IMR-90 (cell line): ENCODE measurements around the gene PYGO2. TPM values are rescaled to one million over a fixed set of nuclear protein-coding genes. Genes with fewer than 3 reads are reported as not detected.

Source experiments
- ATAC-seq: fragments of 200-7000 bp; cut with Tn5 transposase; 2 replicates; pipeline ENCODE4 v1.9.1; 2020; ENCODE audit warnings: low read depth, mild to moderate bottlenecking, moderate library complexity
- BruUV-seq: library from RNA; stranded (reverse); fragments of 400-500 nt; replicated peaks from 2 replicates; lab custom pipeline; 2021; lab: Mats Ljungman, UMichigan
- CTCF ChIA-PET: fragments of 300-600 bp; formaldehyde crosslinking; extraction: SDS; loops from one replicate; lab custom pipeline; 2021; ENCODE audit warnings: antibody characterized with exemption; lab: Yijun Ruan, JAX
- POLR2A ChIA-PET: fragments of 300-600 bp; sonication (Branson Sonifier 250); formaldehyde crosslinking; loops from one replicate; lab custom pipeline; 2022; ENCODE audit warnings: antibody characterized with exemption; ENCODE audit not compliant: unreplicated experiment; lab: Charles Lee
- DNase-seq: peaks from one replicate; pipeline ENCODE4 v3.0.0; 2013
- H2AFZ ChIP-seq: replicated peaks from 2 replicates; pipeline ENCODE3; 2013; ENCODE audit warnings: low read length, mild to moderate bottlenecking; ENCODE audit not compliant: poor library complexity
- H2AK5ac ChIP-seq: 2 replicates; pipeline ENCODE4 v1.6.1; 2013; ENCODE audit warnings: low read depth, low read length, inconsistent platforms
- H2AK9ac ChIP-seq: replicated peaks from 2 replicates; pipeline ENCODE3; 2013; ENCODE audit warnings: mild to moderate bottlenecking, low read depth, low read length, moderate library complexity; ENCODE audit not compliant: poor library complexity
- H2BK120ac ChIP-seq: 2 replicates; pipeline ENCODE4 v1.6.1; 2013; ENCODE audit warnings: low read depth, low read length, inconsistent platforms
- H2BK15ac ChIP-seq: 3 replicates; pipeline ENCODE4 v1.6.1; 2013; ENCODE audit warnings: low read depth, low read length, inconsistent platforms
- H2BK20ac ChIP-seq: 2 replicates; pipeline ENCODE4 v1.6.1; 2013; ENCODE audit warnings: low read depth, mild to moderate bottlenecking, inconsistent platforms, low read length, moderate library complexity
- H2BK5ac ChIP-seq: 2 replicates; pipeline ENCODE4 v1.6.1; 2013; ENCODE audit warnings: mild to moderate bottlenecking, low read depth, low read length, inconsistent platforms; ENCODE audit not compliant: poor library complexity, severe bottlenecking
- H3K14ac ChIP-seq: replicated peaks from 2 replicates; pipeline ENCODE4 v1.6.1; 2013; ENCODE audit warnings: low read depth, low read length, inconsistent platforms
- H3K18ac ChIP-seq: 2 replicates; pipeline ENCODE4 v1.6.1; 2013; ENCODE audit warnings: low read depth, low read length, control low read depth
- H3K23ac ChIP-seq: 2 replicates; pipeline ENCODE4 v1.6.1; 2013; ENCODE audit warnings: low read depth, low read length, inconsistent platforms
- H3K27ac ChIP-seq: 2 replicates; pipeline ENCODE4 v1.5.1; 2013; ENCODE audit warnings: mild to moderate bottlenecking, control low read depth, low read length; ENCODE audit not compliant: insufficient read depth
- H3K27me3 ChIP-seq: 2 replicates; pipeline ENCODE4 v1.6.1; 2013; ENCODE audit warnings: low read length; ENCODE audit not compliant: control insufficient read depth, insufficient read depth
- H3K36me3 ChIP-seq: 2 replicates; pipeline ENCODE4 v1.6.1; 2013; ENCODE audit warnings: low read length, mixed read lengths; ENCODE audit not compliant: control insufficient read depth, insufficient read depth
- H3K4ac ChIP-seq: 2 replicates; pipeline ENCODE4 v1.6.1; 2013; ENCODE audit warnings: low read depth, low read length, inconsistent platforms
- H3K4me1 ChIP-seq: 2 replicates; pipeline ENCODE4 v1.6.1; 2013; ENCODE audit warnings: low read length, mixed read lengths; ENCODE audit not compliant: control insufficient read depth, insufficient read depth
- H3K4me2 ChIP-seq: 2 replicates; pipeline ENCODE4 v1.6.1; 2013; ENCODE audit warnings: low read depth, mild to moderate bottlenecking, control low read depth, low read length, moderate library complexity
- H3K4me3 ChIP-seq: 2 replicates; pipeline ENCODE4 v1.5.1; 2013; ENCODE audit warnings: low read depth, mild to moderate bottlenecking, control low read depth, low read length, moderate library complexity; ENCODE audit not compliant: insufficient read depth
- H3K56ac ChIP-seq: 2 replicates; pipeline ENCODE4 v1.6.1; 2013; ENCODE audit warnings: low read length, inconsistent platforms; ENCODE audit not compliant: insufficient read depth; ENCODE audit errors: extremely low read depth
- H3K79me1 ChIP-seq, 2 experiments: 2 replicates each; pipeline ENCODE4 v1.6.1; 2013; ENCODE audit warnings: low read length in 2 of 2, inconsistent platforms in 1 of 2, low read depth in 1 of 2
- H3K9ac ChIP-seq: 2 replicates; pipeline ENCODE4 v1.6.1; 2013; ENCODE audit warnings: low read depth, low read length, control low read depth
- H3K9me1 ChIP-seq: 2 replicates; pipeline ENCODE4 v1.6.1; 2013; ENCODE audit warnings: low read length, inconsistent platforms; ENCODE audit not compliant: insufficient read depth
- H3K9me3 ChIP-seq: 2 replicates; pipeline ENCODE4 v1.6.1; 2013; ENCODE audit warnings: low read length; ENCODE audit not compliant: control insufficient read depth, insufficient read depth
- H4K20me1 ChIP-seq: 2 replicates; pipeline ENCODE4 v1.6.1; 2013; ENCODE audit warnings: low read length, inconsistent platforms; ENCODE audit not compliant: insufficient read depth
- H4K5ac ChIP-seq: 2 replicates; pipeline ENCODE4 v1.6.1; 2013; ENCODE audit warnings: mild to moderate bottlenecking, low read depth, low read length, control low read depth
- H4K8ac ChIP-seq, 2 experiments: 2 replicates each; pipeline ENCODE4 v1.6.1; 2013; ENCODE audit warnings: low read depth in 2 of 2, low read length in 2 of 2, control low read depth in 1 of 2, inconsistent platforms in 1 of 2
- H4K91ac ChIP-seq: 2 replicates; pipeline ENCODE4 v1.6.1; 2013; ENCODE audit warnings: low read depth, low read length, inconsistent platforms; ENCODE audit not compliant: insufficient read depth
- BHLHE40 ChIP-seq: fragments of 150-350 bp; IDR thresholded peaks from 2 replicates; pipeline ENCODE4 v1.6.1; 2016; ENCODE audit warnings: mild to moderate bottlenecking, low read depth, low read length
- CEBPB ChIP-seq: IDR thresholded peaks from 2 replicates; pipeline ENCODE4 v1.6.1; 2012; ENCODE audit warnings: low read depth, low read length, improper control_type of control experiment
- CHD1 ChIP-seq: IDR thresholded peaks from 2 replicates; pipeline ENCODE4 v1.6.1; 2012; ENCODE audit warnings: low read depth, low read length, improper control_type of control experiment
- FOS ChIP-seq: fragments of 150-350 bp; IDR thresholded peaks from 2 replicates; pipeline ENCODE4 v1.6.1; 2016; ENCODE audit warnings: low read depth, low read length
- MXI1 ChIP-seq: IDR thresholded peaks from 2 replicates; pipeline ENCODE4 v1.6.1; 2012; ENCODE audit warnings: low read depth, mild to moderate bottlenecking, low read length, moderate library complexity, borderline replicate concordance
- NFE2L2 ChIP-seq: fragments of 150-350 bp; IDR thresholded peaks from 2 replicates; pipeline ENCODE4 v1.6.1; 2016; ENCODE audit warnings: low read depth, mild to moderate bottlenecking, low read length
- POLR2A ChIP-seq: IDR thresholded peaks from 2 replicates; pipeline ENCODE4 v1.6.1; 2012; ENCODE audit warnings: mild to moderate bottlenecking, low read depth, low read length
- RAD21 ChIP-seq: IDR thresholded peaks from 2 replicates; pipeline ENCODE4 v1.6.1; 2012; ENCODE audit warnings: low read length, improper control_type of control experiment
- RCOR1 ChIP-seq: IDR thresholded peaks from 2 replicates; pipeline ENCODE4 v1.6.1; 2012; ENCODE audit warnings: mild to moderate bottlenecking, low read length, improper control_type of control experiment; ENCODE audit not compliant: insufficient replicate concordance
- RFX5 ChIP-seq: IDR thresholded peaks from 2 replicates; pipeline ENCODE4 v1.8.0; 2012; ENCODE audit warnings: low read depth, mild to moderate bottlenecking, low read length, moderate library complexity
- SMC3 ChIP-seq: fragments of 150-350 bp; IDR thresholded peaks from 2 replicates; pipeline ENCODE4 v1.6.1; 2016; ENCODE audit warnings: low read depth, mild to moderate bottlenecking, antibody characterized with exemption, low read length, moderate library complexity
- WGBS, 2 experiments: methylation state at CpG; one replicate each; pipeline versions ENCODE4 v1.1.5 to v1.1.7; 2013; ENCODE audit warnings: missing lambda C conversion rate in 2 of 2; ENCODE audit not compliant: insufficient read length in 1 of 2; ENCODE audit errors: extremely low coverage in 2 of 2; 5-methylcytosine and 5-hydroxymethylcytosine counted together
- dilution Hi-C: fragments of 300-500 bp; cut with HindIII; formaldehyde crosslinking; loops from one replicate; pipeline ENCODE4 v1.14.3; 2018; ENCODE audit warnings: low sequenced_read_pairs; ENCODE audit not compliant: unreplicated experiment
- in situ Hi-C: fragments of 300-500 bp; cut with MboI; formaldehyde crosslinking; loops from 3 replicates; pipeline ENCODE4 v1.14.3; 2019; ENCODE audit warnings: low sequenced_read_pairs, inconsistent platforms, mixed read lengths
- intact Hi-C: fragments of 100-400 bp; cut with micrococcal nuclease; formaldehyde crosslinking; loops from 2 replicates; pipeline ENCODE4 v1.10.0; 2022
- polyA plus RNA-seq, 3 experiments: library from polyadenylated mRNA; depleted of rRNA; stranded (reverse); fragments of >200 nt; gene quantifications; 2 replicates each; pipeline ENCODE4 v1.2.3, GENCODE V29; 2012; ENCODE audit warnings: low replicate concordance in 1 of 3
- total RNA-seq: library from RNA; depleted of rRNA; stranded (reverse); fragments of >200 nt; gene quantifications from 2 replicates; pipeline ENCODE4 v1.2.3, GENCODE V29; 2012
- TF ChIP-seq, protein P1 (sequence below): conservative IDR thresholded peaks from 2 replicates; pipeline ENCODE4 v1.5.1; 2012; ENCODE audit warnings: mild to moderate bottlenecking, low read depth, low read length, improper control_type of control experiment
- TF ChIP-seq, protein P2 (sequence below): fragments of 150-350 bp; IDR thresholded peaks from 2 replicates; pipeline ENCODE4 v1.6.1; 2017; ENCODE audit warnings: mild to moderate bottlenecking, antibody characterized with exemption, low read length, low read depth

Gene PYGO2
- total and polyA plus RNA-seq, 2 of the 4 experiments (the other 2 are of a cell fraction) = 5.4 to 14.8 TPM

DNA sequence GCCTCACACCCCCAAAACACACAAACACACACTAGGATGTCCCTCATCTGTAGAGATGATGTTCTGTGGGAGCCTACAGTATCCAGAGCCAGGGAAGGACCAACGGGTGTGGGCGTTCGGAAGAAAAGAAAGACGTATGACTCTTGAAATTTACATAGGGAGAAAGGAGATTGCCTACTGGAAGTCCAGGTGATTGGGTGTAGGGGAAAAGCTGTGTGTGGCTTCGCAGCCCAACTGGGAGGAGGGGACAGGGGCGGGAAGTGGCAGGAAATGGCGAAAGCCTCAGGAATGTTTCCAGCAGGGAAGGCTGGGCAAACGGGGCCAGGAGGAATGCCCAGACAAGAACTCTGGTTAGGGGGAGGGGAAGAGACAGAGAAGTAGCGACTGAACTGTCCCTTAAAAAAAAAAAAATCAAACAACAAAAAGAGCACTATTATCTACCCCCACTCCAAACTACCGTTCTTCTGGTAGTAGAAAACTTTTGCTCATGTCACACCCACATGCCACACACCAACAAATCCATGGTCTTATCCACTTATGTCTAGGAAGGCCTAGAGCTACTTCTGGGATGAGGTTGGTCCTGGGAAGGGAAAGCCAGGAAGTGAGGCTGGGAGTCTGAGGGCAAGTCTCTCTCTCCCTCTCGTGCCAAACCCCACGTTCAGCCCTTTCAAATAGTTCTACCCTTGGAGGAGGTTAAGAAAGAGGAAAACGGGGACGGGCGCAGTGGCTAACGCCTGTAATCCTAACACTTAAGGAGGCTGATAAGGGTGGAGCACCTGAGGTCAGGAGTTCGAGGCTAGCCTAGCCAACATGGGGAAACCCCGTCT, 11.1 kb upstream of the PYGO2 start:
- H3K4ac ChIP-seq = peak overlapping the region; percentile 99
- DNase-seq = peak; percentile 95
- H4K8ac ChIP-seq = peak overlapping the region; percentile 95 to 99
- H2BK120ac ChIP-seq = peak overlapping the region; percentile 98
- intact Hi-C loops = loop anchor here (1.0 to 10.0 kb wide), 2 partner anchors 29 to 202 kb away; partner anchors contain the start of genes KRTCAP2 and TRIM46
- peaks cover 8% of the 10 kb centered on the region for H3K36me3 ChIP-seq
- H3K4me2 ChIP-seq = peak overlapping the region; percentile 83
- CTCF ChIA-PET = interaction anchor here (0.6 to 1.1 kb wide), 5 partner anchors 12 to 328 kb away, joined by 3 to 4 read pairs (median 3); partner anchors contain the start of genes LENEP and PYGO2
- peak overlapping the region; percentile 100 for H4K91ac ChIP-seq
- H3K27ac ChIP-seq = peak overlapping the region; percentile 89
- peak overlapping the region; percentile 98 for H4K5ac ChIP-seq
- peak overlapping the region; percentile 100 for H3K56ac ChIP-seq
- no TSS peak for BruUV-seq
- peak overlapping the region; percentile 100 for H3K23ac ChIP-seq
- 0% methylated on average over 4 of the region's 18 CpGs; no CpG with 5 or more reads in 1 of the 2 experiments for WGBS, 2 experiments
- peaks cover 7% of the 10 kb centered on the region for H3K9me1 ChIP-seq
- peaks cover 21% of the 10 kb centered on the region for H4K20me1 ChIP-seq
- H3K79me1 ChIP-seq = peaks cover 9 to 54% of the 10 kb centered on the region in 2 experiments
- peak overlapping the region; percentile 96 for H3K18ac ChIP-seq
- H2BK15ac ChIP-seq = peak overlapping the region; percentile 98
- H2BK20ac ChIP-seq = peak overlapping the region; percentile 95
- POLR2A ChIA-PET = interaction anchor here (1.0 to 1.9 kb wide), 4 partner anchors 10 to 24 kb away, joined by 3 to 10 read pairs (median 4); partner anchors contain the start of genes FLAD1, LENEP and PYGO2
- H2AK5ac ChIP-seq = peak overlapping the region; percentile 99
- peak; percentile 5 for ATAC-seq
- peak overlapping the region; percentile 33 for H2AFZ ChIP-seq
- H3K9me3 ChIP-seq = no peaks in the 10 kb centered on the region
- in situ Hi-C loops = no loop called here
- peaks cover 16% of the 10 kb centered on the region for H3K4me1 ChIP-seq
- peak overlapping the region; percentile 100 for H3K14ac ChIP-seq
- H3K27me3 ChIP-seq = no peaks in the 10 kb centered on the region
- H2AK9ac ChIP-seq = peak overlapping the region; percentile 96
- H3K9ac ChIP-seq = peak overlapping the region; percentile 82
- H3K4me3 ChIP-seq = peak overlapping the region; percentile 36; the same call in 1 of the 2 replicates
- dilution Hi-C loops = no loop called here
- H2BK5ac ChIP-seq = peak overlapping the region; percentile 97
- TF ChIP-seq SMC3 = 0 out of 2 replicates have a peak, but pooled peaks have one; percentile 12
- peak; percentile 25; the same call in 1 of the 2 replicates for TF ChIP-seq MXI1
- TF ChIP-seq, protein P1, sequence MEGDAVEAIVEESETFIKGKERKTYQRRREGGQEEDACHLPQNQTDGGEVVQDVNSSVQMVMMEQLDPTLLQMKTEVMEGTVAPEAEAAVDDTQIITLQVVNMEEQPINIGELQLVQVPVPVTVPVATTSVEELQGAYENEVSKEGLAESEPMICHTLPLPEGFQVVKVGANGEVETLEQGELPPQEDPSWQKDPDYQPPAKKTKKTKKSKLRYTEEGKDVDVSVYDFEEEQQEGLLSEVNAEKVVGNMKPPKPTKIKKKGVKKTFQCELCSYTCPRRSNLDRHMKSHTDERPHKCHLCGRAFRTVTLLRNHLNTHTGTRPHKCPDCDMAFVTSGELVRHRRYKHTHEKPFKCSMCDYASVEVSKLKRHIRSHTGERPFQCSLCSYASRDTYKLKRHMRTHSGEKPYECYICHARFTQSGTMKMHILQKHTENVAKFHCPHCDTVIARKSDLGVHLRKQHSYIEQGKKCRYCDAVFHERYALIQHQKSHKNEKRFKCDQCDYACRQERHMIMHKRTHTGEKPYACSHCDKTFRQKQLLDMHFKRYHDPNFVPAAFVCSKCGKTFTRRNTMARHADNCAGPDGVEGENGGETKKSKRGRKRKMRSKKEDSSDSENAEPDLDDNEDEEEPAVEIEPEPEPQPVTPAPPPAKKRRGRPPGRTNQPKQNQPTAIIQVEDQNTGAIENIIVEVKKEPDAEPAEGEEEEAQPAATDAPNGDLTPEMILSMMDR = no peak
- TF ChIP-seq, protein P2, sequence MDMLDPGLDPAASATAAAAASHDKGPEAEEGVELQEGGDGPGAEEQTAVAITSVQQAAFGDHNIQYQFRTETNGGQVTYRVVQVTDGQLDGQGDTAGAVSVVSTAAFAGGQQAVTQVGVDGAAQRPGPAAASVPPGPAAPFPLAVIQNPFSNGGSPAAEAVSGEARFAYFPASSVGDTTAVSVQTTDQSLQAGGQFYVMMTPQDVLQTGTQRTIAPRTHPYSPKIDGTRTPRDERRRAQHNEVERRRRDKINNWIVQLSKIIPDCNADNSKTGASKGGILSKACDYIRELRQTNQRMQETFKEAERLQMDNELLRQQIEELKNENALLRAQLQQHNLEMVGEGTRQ = no peak
- TF ChIP-seq BHLHE40 = no peak
- TF ChIP-seq CHD1 = no peak
- TF ChIP-seq RCOR1 = no peak
- peak; percentile 79 for TF ChIP-seq CEBPB
- peak; percentile 46 for TF ChIP-seq POLR2A
- TF ChIP-seq RAD21 = no peak
- TF ChIP-seq FOS = no peak
- TF ChIP-seq NFE2L2 = no peak
- TF ChIP-seq RFX5 = no peak
